ENCODE data around the gene RXFP4. TPM values are rescaled to one million over a fixed set of nuclear protein-coding genes. Genes with fewer than 3 reads are reported as not detected.

RXFP4 gene
- total and polyA plus RNA-seq, 2 of the 13 experiments (the other 11 are each of a cell fraction or from before 2014, with no cell fraction given): 0.38 to 1.4 TPM

GRCh38 chr1:155967341-155968050, 26.1 kb downstream of the RXFP4 start (continued):
- TF ChIP-seq SNAI1 (CRISPR knock-in tag; IDR thresholded peaks at IDR 0.05; ENCODE audit: borderline replicate concordance): no peak
- peak; percentile 84; the same call in 1 of the 2 replicates for TF ChIP-seq MEIS1 (CRISPR knock-in tag; IDR thresholded peaks at IDR 0.05; ENCODE audit: borderline replicate concordance)
- peak; percentile 49; the same call in 1 of the 2 replicates for TF ChIP-seq SP4 (CRISPR knock-in tag; IDR thresholded peaks at IDR 0.05)
- no peak for TF ChIP-seq REXO4 (CRISPR knock-in tag; IDR thresholded peaks at IDR 0.05; ENCODE audit: borderline replicate concordance)
- no peak for TF ChIP-seq ZNF280D (CRISPR knock-in tag; IDR thresholded peaks at IDR 0.05)
- no peak for TF ChIP-seq CENPX (CRISPR knock-in tag; IDR thresholded peaks at IDR 0.05)
- 0 out of 2 replicates have a peak, but pooled peaks have one; percentile 65 for TF ChIP-seq MZF1 (CRISPR knock-in tag; IDR thresholded peaks at IDR 0.05; ENCODE audit: borderline replicate concordance)
- TF ChIP-seq ZNF589 (CRISPR knock-in tag; conservative IDR thresholded peaks at IDR 0.05): no peak
- no peak for TF ChIP-seq ATF4 (CRISPR knock-in tag; IDR thresholded peaks at IDR 0.05)
- TF ChIP-seq SSRP1 (CRISPR knock-in tag; IDR thresholded peaks at IDR 0.05): no peak
- no peak for TF ChIP-seq ZBTB46 (CRISPR knock-in tag; IDR thresholded peaks at IDR 0.05; ENCODE audit: borderline replicate concordance)
- TF ChIP-seq NFKBIZ (CRISPR knock-in tag; IDR thresholded peaks at IDR 0.05): no peak
- TF ChIP-seq ZNF362 (CRISPR knock-in tag; IDR thresholded peaks at IDR 0.05; ENCODE audit: borderline replicate concordance): 0 out of 2 replicates have a peak, but pooled peaks have one; percentile 28
- no peak; the same call in 1 of the 2 replicates for TF ChIP-seq ZBTB3 (CRISPR knock-in tag; IDR thresholded peaks at IDR 0.05; ENCODE audit: borderline replicate concordance, low read depth)
- TF ChIP-seq ZNF7 (CRISPR knock-in tag; IDR thresholded peaks at IDR 0.05): no peak
- peak; percentile 63; the same call in 1 of the 2 replicates for TF ChIP-seq ZNF232 (CRISPR knock-in tag; IDR thresholded peaks at IDR 0.05; ENCODE audit: borderline replicate concordance)
- TF ChIP-seq NCOA5 (CRISPR knock-in tag; IDR thresholded peaks at IDR 0.05): no peak
- TF ChIP-seq ELF4 (CRISPR knock-in tag; IDR thresholded peaks at IDR 0.05; ENCODE audit: borderline replicate concordance): no peak; the same call in 1 of the 2 replicates
- peak; percentile 78; the same call in 1 of the 2 replicates for TF ChIP-seq KLF11 (CRISPR knock-in tag; IDR thresholded peaks at IDR 0.05)
- TF ChIP-seq PBX3 (CRISPR knock-in tag; IDR thresholded peaks at IDR 0.05; ENCODE audit: borderline replicate concordance): no peak
- no peak for TF ChIP-seq ZNF550 (CRISPR knock-in tag; IDR thresholded peaks at IDR 0.05; ENCODE audit: borderline replicate concordance)

All from HepG2 (cell line).